Ovary (tissue), 3 donors: Measurements from ENCODE around the gene GSG1.

ENCODE experiments used
- EP300 ChIP-seq: sonication (generic); formaldehyde crosslinking; IDR thresholded peaks from one replicate; pipeline ENCODE4 v1.6.1; 2017; ENCODE audit warnings: antibody characterized with exemption
- POLR2A ChIP-seq: fragments of 450-650 bp; IDR thresholded peaks from one replicate; pipeline ENCODE4 v1.6.1; 2017; ENCODE audit warnings: antibody characterized with exemption, mild to moderate bottlenecking, moderate library complexity
- TF ChIP-seq, protein P1 (sequence below), 3 donors: fragments of 450-650 bp in 2 of 3; fragments of 200-600 bp in 1 of 3; IDR thresholded peaks; one replicate each; pipeline versions ENCODE4 v1.5.1 to v1.8.0; 2016 to 2022; ENCODE audit warnings: antibody characterized with exemption in 3 of 3, mild to moderate bottlenecking in 1 of 3
- donor health status: DM: no; HTN: no; CAD: no.

DNA sequence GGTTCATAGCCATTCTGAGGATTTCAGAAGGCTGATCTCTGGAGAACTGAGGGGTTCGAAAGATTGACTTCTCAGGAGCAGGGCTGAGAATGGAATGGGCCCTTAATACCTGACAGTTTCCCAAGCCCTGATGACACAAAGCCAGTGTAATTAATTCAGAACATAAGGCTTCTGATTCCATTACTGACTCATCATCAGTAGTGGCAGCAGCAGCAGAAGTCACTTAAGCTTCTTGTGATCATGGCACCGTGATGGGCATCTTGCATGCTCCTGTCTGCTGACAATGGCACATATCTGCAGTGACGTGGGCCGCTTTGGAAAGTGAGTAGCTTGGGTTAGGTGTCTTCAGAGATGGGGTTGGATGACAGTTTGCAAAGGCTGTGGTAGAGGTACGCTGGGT, 38.2 kb upstream of the GSG1 start:
- TF ChIP-seq, protein P1, sequence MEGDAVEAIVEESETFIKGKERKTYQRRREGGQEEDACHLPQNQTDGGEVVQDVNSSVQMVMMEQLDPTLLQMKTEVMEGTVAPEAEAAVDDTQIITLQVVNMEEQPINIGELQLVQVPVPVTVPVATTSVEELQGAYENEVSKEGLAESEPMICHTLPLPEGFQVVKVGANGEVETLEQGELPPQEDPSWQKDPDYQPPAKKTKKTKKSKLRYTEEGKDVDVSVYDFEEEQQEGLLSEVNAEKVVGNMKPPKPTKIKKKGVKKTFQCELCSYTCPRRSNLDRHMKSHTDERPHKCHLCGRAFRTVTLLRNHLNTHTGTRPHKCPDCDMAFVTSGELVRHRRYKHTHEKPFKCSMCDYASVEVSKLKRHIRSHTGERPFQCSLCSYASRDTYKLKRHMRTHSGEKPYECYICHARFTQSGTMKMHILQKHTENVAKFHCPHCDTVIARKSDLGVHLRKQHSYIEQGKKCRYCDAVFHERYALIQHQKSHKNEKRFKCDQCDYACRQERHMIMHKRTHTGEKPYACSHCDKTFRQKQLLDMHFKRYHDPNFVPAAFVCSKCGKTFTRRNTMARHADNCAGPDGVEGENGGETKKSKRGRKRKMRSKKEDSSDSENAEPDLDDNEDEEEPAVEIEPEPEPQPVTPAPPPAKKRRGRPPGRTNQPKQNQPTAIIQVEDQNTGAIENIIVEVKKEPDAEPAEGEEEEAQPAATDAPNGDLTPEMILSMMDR (IDR thresholded peaks at IDR 0.05) = no peak
- no peak for TF ChIP-seq POLR2A
- no peak for TF ChIP-seq EP300
